Panc1 (cell line): ENCODE data around the gene DNAJC22.

Experiments used
- CTCF ChIP-seq: fragments of 450-650 bp; IDR thresholded peaks from 2 replicates; pipeline ENCODE4 v1.5.1; 2017; ENCODE audit warnings: mild to moderate bottlenecking
- REST ChIP-seq, 2 experiments: IDR thresholded peaks; 2 replicates each; pipeline ENCODE4 v1.6.1; 2011 to 2012; ENCODE audit warnings: low read depth in 2 of 2, control low read depth in 1 of 2, low read length in 1 of 2, mild to moderate bottlenecking in 1 of 2, moderate library complexity in 1 of 2; ENCODE audit not compliant: insufficient read depth in 1 of 2

DNA sequence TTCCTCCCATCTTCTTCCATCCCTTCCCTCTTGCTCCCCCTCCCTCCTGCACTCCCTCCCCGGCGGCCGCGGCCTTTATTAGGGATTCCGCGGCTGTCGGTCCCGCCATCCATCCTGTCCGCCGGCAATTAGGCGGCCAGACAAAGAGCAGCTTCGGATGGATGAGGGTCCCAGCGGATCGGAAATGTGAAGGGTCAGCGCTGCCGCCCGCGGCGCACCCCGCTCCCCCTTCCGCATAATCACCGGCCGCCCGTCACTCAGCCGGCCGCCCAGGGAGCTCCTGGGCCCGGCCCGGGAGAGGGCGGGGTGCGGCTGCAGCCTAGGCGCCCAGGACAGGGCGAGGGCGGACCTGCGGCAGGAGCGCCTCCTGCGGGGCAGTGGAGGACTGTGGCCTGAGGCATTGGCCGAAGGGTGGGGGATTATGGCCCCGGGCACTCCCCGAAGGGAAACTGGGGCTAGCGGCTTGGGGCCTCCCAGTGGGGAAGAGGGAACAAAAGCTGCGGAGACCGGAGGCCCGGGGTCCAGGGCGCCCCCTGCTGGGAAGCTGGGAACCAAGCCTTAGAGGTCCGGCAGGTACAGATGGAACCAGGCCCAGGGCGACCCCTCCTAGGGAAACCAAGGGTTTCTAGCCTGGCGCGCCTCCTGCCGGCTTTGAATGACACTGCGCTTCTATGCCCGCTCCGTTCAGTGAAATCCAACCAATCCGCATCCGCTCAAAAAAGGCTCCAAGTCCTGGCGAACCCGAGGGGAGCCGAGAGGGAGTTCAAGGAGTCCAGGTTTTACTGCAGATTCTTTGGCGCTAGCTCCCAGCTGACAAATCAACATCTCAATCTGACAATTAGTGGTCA lies 4.4 kb upstream of the DNAJC22 start:
- TF ChIP-seq REST (IDR thresholded peaks at IDR 0.05; ENCODE audit: insufficient read depth in 1 of 2, low read depth in 2 of 2, low read length in 1 of 2) (no peak), CTCF (peak; percentile 96)
